ENCODE results near the gene TLCD1. TPM values are rescaled to one million over a fixed set of nuclear protein-coding genes. Genes with fewer than 3 reads are reported as not detected.

Gene TLCD1
- total RNA-seq, 1 experiment from 2014 or later: 50.7 TPM

DNA sequence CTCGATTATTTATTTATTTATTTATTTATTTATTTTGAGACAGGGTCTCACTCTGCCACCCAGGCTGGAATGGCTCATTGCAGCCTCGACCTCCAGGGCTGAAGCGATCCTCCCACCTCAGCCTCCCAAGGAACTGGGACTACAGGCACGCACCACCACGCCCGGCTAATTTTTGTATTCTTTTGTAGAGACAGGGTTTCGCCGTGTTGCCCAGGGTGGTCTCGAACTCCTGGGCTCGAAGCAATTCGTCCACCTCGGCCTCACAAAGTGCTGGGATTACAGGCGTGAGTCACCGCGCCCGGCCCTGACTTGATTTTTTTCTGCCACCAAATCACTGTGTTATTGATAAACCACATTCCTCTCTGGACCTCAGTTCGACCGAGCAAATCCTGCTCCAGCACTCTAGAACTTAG lies 7.0 kb downstream of the TLCD1 start:
- Histone ChIP-seq H3T11ph (ENCODE audit: low read length) (no peak overlapping the region), H3K23me2 (ENCODE audit: insufficient read length, low read depth, low read length, poor library complexity, severe bottlenecking) (peaks cover 26% of the 10 kb centered on the region), H3K9ac (ENCODE audit: extremely low read depth, insufficient read length, low read length) (peak overlapping the region; percentile 84), H3K56ac (ENCODE audit: insufficient read length, low read depth, low read length) (no peak overlapping the region), H3K27ac (ENCODE audit: insufficient read length, low read depth, low read length) (peak overlapping the region; percentile 42), H2BK5ac (ENCODE audit: insufficient read length, low read length) (no peak overlapping the region), H2BK120ac (ENCODE audit: low read depth, low read length, poor library complexity, severe bottlenecking) (no peak overlapping the region), H4K8ac (replicated peaks; ENCODE audit: insufficient read length, low read depth, low read length) (no peak overlapping the region), H2BK20ac (ENCODE audit: low read depth, low read length, poor library complexity, severe bottlenecking) (no peak overlapping the region), H3K4ac (ENCODE audit: low read depth, low read length) (no peak overlapping the region), H3K9me3 (ENCODE audit: control insufficient read depth, low read depth, low read length) (no peaks in the 10 kb centered on the region), H3K79me1 (ENCODE audit: insufficient read depth, low read depth, low read length, poor library complexity, severe bottlenecking) (peaks cover 7% of the 10 kb centered on the region), H3K79me2 (ENCODE audit: insufficient read depth, low read length) (peaks cover 24% of the 10 kb centered on the region; the same call in 1 of the 2 replicates), H3K4me1 (ENCODE audit: insufficient read depth, low read length) (0 out of 2 replicates have a peak, but pooled peaks cover 10% of the 10 kb centered on the region), H4K91ac (ENCODE audit: insufficient read length, low read depth, low read length) (no peak overlapping the region), H4K5ac (ENCODE audit: insufficient read length, low read depth, low read length) (no peak overlapping the region), H2BK15ac (ENCODE audit: low read depth, low read length) (no peak overlapping the region), H4K20me1 (ENCODE audit: control insufficient read depth, insufficient read depth, insufficient read length) (no peaks in the 10 kb centered on the region), H3K27me3 (ENCODE audit: insufficient read depth, low read length) (no peaks in the 10 kb centered on the region), H3K4me2 (ENCODE audit: insufficient read depth, insufficient read length, low read length) (peak overlapping the region; percentile 87), H2AK5ac (ENCODE audit: insufficient read length, low read length) (no peak overlapping the region), H3K18ac (ENCODE audit: insufficient read length, low read depth, low read length) (peak overlapping the region; percentile 67), H2AFZ (ENCODE audit: low read length) (no peak overlapping the region), H3K14ac (ENCODE audit: insufficient read depth, low read length) (peak overlapping the region; percentile 55), H3K23ac (ENCODE audit: insufficient read length, low read depth, low read length) (no peak overlapping the region), H2BK12ac (ENCODE audit: insufficient read length, low read depth, low read length) (no peak overlapping the region)
- peaks cover 35 to 62% of the 10 kb centered on the region in 2 experiments for H3K4me1 Mint-ChIP-seq
- no CpG with 5 or more reads among the region's 18 CpGs for WGBS (ENCODE audit: extremely low coverage, insufficient read length, low lambda C conversion rate)
- peak overlapping the region; percentile 99 for H3K4me3 Mint-ChIP-seq
- peaks cover 60 to 67% (median 62%) of the 10 kb centered on the region in 3 experiments for H3K36me3 Mint-ChIP-seq (ENCODE audit: insufficient read depth in 1 of 3, low read depth in 3 of 3)
- TF ChIP-seq, protein P1, sequence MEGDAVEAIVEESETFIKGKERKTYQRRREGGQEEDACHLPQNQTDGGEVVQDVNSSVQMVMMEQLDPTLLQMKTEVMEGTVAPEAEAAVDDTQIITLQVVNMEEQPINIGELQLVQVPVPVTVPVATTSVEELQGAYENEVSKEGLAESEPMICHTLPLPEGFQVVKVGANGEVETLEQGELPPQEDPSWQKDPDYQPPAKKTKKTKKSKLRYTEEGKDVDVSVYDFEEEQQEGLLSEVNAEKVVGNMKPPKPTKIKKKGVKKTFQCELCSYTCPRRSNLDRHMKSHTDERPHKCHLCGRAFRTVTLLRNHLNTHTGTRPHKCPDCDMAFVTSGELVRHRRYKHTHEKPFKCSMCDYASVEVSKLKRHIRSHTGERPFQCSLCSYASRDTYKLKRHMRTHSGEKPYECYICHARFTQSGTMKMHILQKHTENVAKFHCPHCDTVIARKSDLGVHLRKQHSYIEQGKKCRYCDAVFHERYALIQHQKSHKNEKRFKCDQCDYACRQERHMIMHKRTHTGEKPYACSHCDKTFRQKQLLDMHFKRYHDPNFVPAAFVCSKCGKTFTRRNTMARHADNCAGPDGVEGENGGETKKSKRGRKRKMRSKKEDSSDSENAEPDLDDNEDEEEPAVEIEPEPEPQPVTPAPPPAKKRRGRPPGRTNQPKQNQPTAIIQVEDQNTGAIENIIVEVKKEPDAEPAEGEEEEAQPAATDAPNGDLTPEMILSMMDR (conservative IDR thresholded peaks at IDR 0.05): no peak
- peak overlapping the region; percentile 99 to 100 (median 100) for H3K27ac Mint-ChIP-seq
- H3K27me3 Mint-ChIP-seq (ENCODE audit: low read depth): no peaks in the 10 kb centered on the region
- H3K9me3 Mint-ChIP-seq: no peaks in the 10 kb centered on the region; a peak in 1 of 5 replicates
- DNase-seq: no peak

Measured in H9 (cell line).